ENCODE data around the gene GLG1. TPM values are rescaled to one million over a fixed set of nuclear protein-coding genes. Genes with fewer than 3 reads are reported as not detected.

The GLG1 gene
- total RNA-seq, 8 experiments from 2014 or later: 69.9 to 171 (median 90.4) TPM

Other genes starting within 250 kb of the GLG1 start
- gene NPIPB15, start 230.8 kb downstream of the GLG1 start, total RNA-seq: 1 to 10 TPM in 7 of 8 experiments, under 1 TPM in 1; 0.33 to 3.2 (median 1.6) TPM
- 1 to 10 TPM in 6 of 8 experiments, under 1 TPM in 1, not detected in 1; 0.90 to 7.8 (median 3.4) TPM for gene CLEC18B, start 185.6 kb downstream of the GLG1 start, total RNA-seq
- gene RFWD3, start 59.8 kb upstream of the GLG1 start, total RNA-seq: 10 to 100 TPM in 5 of 8 experiments, 1 to 10 TPM in 3; 9.1 to 46.0 (median 12.6) TPM
- gene MLKL, start 93.7 kb upstream of the GLG1 start, total RNA-seq: 1 to 10 TPM in 4 of 8 experiments, under 1 TPM in 3, not detected in 1; 0.21 to 6.3 (median 1.2) TPM
- 1 to 10 TPM in 2 of 8 experiments, under 1 TPM in 3, not detected in 3; 0.52 to 3.3 (median 0.92) TPM for gene FA2H, start 167.7 kb upstream of the GLG1 start, total RNA-seq

Measured in motor neuron (in vitro differentiated cells).